GM21381 (cell line): Measurements from ENCODE around the gene MINK1.

Source experiments
- ATAC-seq: cut with Tn5 transposase; IDR thresholded peaks from one replicate; pipeline ENCODE4 v1.9.1; 2021; ENCODE audit warnings: mild to moderate bottlenecking, moderate library complexity; ENCODE audit not compliant: unreplicated experiment

Gene MINK1

DNA sequence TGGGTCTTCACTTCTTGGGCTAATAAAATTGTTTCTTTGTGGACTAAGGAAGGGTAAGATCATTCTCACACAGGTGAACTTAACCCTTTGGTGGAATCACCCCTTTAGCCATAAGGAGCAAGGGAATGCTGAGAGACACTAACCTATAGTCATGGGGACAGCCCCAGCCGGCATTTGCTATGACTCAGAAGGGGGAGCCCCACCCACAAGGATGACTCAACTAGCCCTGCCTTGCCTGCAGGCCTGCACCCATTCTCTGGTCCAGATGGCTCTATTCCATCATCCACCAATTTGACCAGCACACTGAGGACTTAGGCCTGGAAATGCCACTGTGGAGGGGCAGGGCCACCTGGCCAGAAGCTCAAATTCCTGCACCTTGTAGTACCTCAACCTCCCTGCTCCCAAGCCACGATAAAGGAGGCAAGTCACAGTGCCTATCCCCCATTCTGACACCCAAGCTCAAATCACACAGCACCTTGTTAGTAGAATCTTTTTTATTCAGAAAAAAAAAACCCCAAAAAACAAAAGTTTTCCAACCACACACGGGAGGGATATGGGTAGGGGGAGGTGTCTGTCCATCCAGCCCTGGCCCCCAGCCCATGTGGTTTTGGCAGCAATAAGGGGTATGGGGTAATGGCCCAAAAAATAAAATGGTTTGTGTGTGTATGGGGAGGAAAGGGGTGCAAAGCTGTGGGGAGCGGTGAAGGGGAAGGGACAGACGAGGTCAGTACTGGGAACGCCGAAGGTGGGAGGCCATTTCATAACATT, 112.2 kb downstream of the MINK1 start:
- ATAC-seq: no peak

DNA sequence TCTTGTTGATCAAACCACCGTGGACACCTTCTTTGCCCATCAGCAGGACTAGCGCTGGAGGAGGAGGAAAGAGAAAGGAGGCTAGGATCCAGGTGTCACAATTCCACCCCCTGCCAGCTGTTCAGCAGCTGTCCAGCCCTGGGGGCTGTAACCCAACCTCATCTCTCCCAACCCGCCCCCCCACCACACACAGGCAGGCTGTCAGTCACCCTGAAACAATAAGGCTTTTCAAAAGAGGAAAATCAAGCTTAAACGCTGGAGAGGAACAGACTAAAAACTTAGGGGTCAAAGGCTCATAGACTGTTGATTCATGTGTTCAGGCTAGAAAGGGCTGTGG, 112.8 kb downstream of the MINK1 start:
- no peak for ATAC-seq

DNA sequence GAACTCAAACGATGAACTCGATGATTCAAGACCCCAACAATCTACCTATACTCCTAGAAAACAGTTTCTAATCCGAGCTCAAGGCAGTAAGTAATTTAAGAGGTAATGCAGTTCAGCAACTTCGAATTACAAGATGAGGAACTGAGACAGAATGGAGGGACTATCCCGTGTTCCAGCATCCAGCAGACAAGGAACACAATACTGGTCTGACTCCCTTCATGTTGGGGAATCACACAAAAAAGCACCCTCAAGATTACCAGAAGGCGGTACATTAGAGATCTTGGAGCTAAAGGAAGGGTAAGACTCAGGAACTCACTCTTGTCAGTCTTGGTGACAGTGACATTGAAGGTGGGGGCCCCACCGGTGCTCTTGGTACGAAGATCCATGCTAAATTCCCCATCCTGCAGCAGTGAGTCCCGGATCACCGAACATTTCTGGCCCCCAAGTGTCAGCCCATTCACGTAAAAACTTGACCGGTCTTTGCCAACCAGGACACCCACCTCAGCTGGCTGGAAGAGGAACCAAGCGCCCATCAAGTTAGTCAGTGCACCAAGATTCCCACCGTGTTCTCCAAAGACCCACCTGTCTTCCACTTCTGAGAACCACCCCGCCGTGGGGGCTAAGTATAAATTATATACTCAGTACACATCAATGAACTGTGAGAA, 113.3 kb downstream of the MINK1 start:
- ATAC-seq: no peak

DNA sequence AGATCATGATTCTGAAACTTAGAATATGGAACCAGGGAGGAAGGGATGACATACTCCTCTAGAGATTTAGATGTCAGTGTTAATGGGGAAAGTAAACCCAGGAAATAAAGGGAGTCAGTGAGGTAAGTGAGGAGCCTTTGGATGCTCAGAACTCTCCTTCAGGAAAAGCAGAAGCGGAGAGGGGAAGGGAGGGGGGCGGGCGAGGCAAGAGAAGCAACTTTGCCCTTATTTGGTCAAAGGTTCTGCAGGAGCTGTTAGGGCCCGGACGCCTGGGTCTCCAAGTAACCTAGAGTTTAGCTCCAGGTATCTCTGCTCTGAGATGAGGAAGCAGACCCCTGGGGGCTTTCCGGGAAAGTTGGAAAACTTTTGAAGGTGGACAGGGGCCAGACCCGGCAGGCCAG, 113.9 kb downstream of the MINK1 start:
- no peak for ATAC-seq
